Neural cell (in vitro differentiated cells): Measurements from ENCODE around the gene MTRR.

Experiments
- EZH2 ChIP-seq: fragments of 200-600, 300-800 bp; shearing (Covaris generic), sonication (generic); IDR thresholded peaks from 2 replicates; pipeline ENCODE4 v1.6.1; 2014; ENCODE audit warnings: antibody characterized with exemption, low read length, borderline replicate concordance, mild to moderate bottlenecking; ENCODE audit not compliant: insufficient read depth, poor library complexity, severe bottlenecking
- POLR2AphosphoS5 ChIP-seq: IDR thresholded peaks from 2 replicates; pipeline ENCODE4 v1.6.1; 2012
- TAF1 ChIP-seq: IDR thresholded peaks from 2 replicates; pipeline ENCODE4 v1.6.1; 2012; ENCODE audit warnings: low read depth
- TF ChIP-seq, protein P1 (sequence below): IDR thresholded peaks from 2 replicates; pipeline ENCODE4 v1.6.1; 2012; ENCODE audit warnings: borderline replicate concordance

DNA sequence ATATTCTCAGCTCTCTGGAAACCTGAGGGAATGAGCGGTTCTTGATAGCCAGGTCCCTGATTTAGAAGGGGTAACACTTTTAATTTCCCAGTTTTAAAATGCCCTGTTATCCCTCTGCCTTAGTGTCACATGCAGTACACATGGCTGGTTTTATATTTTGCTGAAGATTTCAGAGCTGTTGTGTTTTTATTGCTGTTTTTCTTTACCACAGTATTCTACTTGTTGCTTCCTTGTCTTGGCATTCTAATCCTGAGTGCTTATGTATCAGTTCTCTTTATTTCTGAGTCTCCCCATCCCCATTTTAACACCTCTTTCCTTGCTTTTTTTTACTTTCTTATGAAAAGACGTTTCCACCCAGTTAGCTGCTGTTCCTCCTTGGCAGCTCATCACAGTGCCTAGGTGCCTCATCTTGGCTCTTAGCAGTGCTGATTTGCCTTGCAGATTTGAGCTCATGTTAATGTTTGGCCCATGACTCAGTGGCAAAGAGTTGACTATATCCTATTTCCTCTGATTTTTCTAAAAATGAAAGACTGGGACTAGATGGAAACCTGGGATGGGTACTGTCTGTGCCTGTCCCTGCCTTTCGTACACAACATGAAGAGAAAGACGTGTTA is 3.7 kb downstream of the MTRR start:
- TF ChIP-seq EZH2 (no peak), TAF1 (no peak), POLR2AphosphoS5 (no peak)
- TF ChIP-seq, protein P1, sequence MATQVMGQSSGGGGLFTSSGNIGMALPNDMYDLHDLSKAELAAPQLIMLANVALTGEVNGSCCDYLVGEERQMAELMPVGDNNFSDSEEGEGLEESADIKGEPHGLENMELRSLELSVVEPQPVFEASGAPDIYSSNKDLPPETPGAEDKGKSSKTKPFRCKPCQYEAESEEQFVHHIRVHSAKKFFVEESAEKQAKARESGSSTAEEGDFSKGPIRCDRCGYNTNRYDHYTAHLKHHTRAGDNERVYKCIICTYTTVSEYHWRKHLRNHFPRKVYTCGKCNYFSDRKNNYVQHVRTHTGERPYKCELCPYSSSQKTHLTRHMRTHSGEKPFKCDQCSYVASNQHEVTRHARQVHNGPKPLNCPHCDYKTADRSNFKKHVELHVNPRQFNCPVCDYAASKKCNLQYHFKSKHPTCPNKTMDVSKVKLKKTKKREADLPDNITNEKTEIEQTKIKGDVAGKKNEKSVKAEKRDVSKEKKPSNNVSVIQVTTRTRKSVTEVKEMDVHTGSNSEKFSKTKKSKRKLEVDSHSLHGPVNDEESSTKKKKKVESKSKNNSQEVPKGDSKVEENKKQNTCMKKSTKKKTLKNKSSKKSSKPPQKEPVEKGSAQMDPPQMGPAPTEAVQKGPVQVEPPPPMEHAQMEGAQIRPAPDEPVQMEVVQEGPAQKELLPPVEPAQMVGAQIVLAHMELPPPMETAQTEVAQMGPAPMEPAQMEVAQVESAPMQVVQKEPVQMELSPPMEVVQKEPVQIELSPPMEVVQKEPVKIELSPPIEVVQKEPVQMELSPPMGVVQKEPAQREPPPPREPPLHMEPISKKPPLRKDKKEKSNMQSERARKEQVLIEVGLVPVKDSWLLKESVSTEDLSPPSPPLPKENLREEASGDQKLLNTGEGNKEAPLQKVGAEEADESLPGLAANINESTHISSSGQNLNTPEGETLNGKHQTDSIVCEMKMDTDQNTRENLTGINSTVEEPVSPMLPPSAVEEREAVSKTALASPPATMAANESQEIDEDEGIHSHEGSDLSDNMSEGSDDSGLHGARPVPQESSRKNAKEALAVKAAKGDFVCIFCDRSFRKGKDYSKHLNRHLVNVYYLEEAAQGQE = no peak
